PC-9 (cell line): ENCODE results near the gene SMG6.

ENCODE experiments used
- CTCF ChIP-seq: fragments of 200-600 bp; sonication (generic); conservative IDR thresholded peaks from 2 replicates; pipeline ENCODE4 v1.6.1; 2017; ENCODE audit warnings: mixed run types, antibody characterized with exemption, mild to moderate bottlenecking, moderate library complexity
- EZH2 ChIP-seq: fragments of 200-600 bp; sonication (generic); IDR thresholded peaks from 2 replicates; pipeline ENCODE4 v1.8.0; 2017; ENCODE audit warnings: antibody characterized with exemption, low read depth

DNA sequence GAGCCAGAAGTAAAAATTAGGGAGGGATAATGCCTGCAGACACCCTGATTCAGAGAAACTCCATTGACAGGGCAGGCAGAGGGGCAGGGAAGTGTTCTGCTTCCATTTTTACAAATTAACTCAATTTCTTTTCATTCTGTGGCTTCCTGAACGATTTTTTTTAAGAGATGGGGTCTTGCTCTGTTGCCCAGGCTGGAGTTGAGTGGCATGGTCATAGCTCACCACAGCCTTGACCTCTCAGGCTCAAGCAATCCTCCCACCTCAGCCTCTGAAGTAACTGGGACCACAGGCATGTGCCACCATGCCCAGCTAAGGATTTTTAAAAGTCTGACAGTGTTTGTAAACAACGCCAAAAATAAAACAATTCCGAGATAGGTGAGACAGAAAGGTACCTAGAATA is 99.8 kb downstream of the SMG6 start:
- TF ChIP-seq CTCF (no peak), EZH2 (no peak)
